Stimulated activated CD4-positive, alpha-beta T cell treated with anti-CD3 and anti-CD28 coated beads, Interleukin-12 subunit alpha, Interleukin-12 subunit beta, amount 100 ng/mL, for 24 hours (primary cell): Measurements from ENCODE around the gene BCAS3.

ENCODE experiments used
- DNase-seq, 2 experiments: peaks; one replicate each; pipeline ENCODE4 v3.0.0-alpha.2; 2020; ENCODE audit warnings: low read depth in 2 of 2

The BCAS3 gene

DNA sequence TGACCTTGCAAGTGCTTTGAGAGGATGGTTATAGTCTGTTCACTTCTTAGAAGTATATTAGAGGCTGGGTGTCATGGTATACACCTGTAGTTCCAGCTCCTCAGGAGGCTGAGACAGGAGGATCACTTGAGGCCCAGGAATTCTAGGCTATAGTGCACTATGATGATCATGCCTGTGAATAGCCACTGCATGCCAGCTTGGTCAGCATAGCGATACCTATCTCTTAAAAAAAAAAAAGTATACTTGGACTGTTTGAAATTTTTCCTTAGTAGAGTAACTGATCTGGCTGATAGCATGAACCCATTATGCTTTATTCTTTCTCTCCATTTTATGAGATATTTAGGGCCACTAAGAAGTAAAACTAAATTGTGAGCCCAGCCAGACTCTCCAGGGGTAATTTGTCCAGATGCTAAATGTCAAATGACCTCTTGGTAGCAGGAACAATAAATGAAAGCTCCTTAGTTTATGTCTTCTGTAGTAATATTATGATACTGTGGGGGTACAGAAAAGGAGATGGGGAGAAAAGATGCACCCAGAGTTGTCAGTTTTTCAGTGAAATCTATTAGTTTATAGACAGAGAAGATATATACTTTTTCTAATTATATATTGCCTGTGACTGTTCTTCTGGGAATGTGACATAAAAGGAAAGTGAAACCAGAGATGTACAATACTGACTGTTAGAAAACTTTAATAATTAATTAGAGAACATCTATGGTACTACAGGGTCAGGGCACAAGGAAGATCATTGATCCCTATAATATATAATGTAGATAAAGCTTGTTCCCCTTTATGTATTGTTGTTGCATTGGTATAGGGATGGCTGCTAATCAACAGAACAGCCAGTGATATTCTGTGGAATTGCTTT, 386.7 kb downstream of the BCAS3 start:
- DNase-seq: no peak

DNA sequence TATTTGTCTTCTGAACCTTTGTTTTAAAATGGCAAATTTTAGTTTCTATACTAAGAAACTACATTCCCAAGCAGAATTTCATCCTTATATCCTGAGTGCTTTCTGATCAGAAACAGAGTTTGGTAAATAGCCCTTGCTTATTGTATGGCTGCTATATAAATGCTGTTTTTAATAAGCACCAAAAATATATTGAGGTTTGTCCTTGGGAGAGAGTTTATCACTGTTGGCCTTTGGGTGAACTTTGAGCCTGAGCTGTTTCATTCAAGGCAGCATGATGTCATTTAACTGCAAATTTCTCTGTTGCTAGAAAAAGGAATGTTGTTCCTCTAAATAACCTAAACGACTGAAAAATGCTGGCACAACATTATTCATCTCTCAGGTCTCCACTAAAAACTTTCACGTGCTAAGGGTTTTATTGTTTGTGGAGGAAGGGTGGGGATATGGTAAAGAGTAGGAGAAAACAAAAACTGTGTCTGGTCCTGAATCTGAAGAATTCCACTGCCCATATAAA, 387.7 kb downstream of the BCAS3 start:
- no peak for DNase-seq

- DNase-seq: no peak
These were observed 388.4 kb downstream of the BCAS3 start for GRCh38 chr17:61066062-61066461.

GRCh38 chr17:61070649-61071048, 393.0 kb downstream of the BCAS3 start:
- DNase-seq: no peak

- DNase-seq: no peak
These were observed 395.0 kb downstream of the BCAS3 start for GRCh38 chr17:61072648-61073047.

DNA sequence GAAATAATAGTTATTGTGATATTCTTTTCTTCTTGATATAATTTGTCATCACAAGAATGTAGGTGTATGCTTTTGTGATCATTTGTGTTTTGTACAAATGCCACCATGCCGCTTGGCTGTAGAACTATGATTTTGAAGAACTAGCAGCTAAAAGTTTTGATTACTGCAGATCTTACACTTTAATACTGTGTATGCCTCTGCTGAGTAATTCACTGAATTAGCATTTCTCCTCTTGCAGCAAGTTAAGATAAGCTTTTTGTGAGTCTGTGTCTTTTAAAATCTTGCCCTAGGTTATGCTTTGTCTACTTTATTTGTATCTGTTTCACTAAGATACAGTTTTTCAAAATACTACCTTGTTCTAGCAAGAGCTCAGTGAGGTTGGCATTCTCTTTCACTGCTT, 395.5 kb downstream of the BCAS3 start:
- no peak for DNase-seq

DNA sequence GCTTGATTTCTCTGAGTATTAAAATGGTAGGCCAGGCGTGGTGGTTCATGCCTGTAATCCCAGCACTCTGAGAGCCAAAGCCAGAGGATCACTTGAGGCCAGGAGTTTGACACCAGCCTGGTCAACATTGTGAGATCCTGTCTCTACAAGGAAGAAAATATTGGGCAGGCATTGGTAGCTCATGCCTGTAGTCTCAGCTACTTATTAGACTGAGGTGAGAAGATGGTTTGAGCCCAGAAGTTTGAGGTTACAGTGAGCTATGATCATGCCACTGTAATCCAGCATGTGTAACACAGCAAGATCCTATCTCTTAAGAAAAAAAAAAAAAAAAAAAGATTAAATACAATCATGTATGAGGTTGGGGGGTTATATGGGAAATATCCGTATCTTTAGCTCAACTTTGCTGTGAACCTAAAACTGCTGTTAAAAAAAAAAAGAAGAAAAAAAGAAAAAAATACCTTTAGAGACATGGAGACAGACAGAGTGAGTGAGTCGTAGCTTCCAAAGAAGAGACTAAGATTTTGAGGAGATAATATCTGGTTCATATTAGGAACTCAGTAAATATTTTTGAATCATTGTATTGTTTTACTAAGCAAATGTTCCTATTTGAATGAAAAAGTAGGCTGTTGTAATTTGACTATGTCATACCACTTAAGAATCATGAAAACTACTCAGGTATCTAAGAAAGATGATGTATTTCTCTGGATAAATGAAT, 396.3 kb downstream of the BCAS3 start:
- DNase-seq: no peak

GRCh38 chr17:61075988-61076387, 398.3 kb downstream of the BCAS3 start:
- no peak for DNase-seq

DNA sequence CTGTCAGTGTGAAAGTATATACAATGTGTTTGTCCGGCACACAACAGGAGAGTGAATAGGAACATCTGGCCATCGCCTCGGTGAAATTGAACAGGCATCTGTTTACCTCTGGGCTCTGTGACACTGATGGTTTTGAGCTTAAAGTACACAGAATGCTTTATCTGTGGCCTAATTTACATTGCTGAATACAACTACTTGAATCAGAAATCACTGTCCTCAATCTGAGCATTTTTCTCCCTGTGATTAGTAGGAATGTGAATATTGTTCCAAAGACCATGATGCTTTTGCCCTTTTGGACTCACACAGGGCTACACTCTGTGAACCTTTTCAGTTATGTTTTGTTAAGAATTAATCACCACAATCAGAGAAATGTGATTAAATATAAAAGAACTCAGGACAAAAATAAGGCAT, 399.0 kb downstream of the BCAS3 start:
- no peak for DNase-seq

DNA sequence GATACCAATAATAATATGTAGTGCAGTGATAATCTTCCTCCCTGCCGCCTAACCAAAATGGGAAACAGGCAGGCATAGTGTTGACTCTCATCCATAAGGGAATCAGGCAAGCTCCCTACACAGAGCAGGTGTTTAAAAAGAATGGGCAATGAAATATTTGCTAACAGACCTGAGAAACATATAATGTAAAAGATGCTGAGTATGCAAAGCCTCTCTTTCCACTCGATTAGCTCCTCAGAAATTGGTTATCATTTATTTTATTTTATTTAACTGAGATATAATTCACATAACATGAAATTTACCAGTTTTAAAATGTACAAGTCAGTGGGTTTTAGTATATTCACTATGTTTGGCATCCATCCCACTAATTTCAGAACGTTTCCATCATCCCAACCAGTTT, 404.3 kb downstream of the BCAS3 start:
- DNase-seq: no peak

DNA sequence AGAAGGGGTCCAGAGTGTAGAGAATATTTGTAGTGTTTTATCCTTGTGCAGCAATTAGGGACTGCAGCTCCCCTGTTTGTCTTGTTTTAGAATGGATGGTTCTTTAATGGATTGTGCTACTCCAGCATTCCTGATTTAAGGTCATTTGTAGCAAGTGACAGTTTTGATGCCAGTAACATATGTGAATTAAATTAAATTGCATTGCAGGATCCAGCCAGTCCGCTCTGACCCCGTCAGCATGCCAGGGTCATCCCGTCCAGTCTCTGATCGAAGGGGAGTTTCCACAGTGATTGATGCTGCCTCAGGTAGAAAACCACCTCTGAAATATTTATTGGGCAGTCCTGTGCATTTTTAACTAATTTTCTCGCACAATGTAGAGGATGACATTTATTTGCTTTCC, 406.6 kb downstream of the BCAS3 start:
- DNase-seq: no peak

GRCh38 chr17:61087024-61087423, 409.4 kb downstream of the BCAS3 start:
- no peak for DNase-seq

DNA sequence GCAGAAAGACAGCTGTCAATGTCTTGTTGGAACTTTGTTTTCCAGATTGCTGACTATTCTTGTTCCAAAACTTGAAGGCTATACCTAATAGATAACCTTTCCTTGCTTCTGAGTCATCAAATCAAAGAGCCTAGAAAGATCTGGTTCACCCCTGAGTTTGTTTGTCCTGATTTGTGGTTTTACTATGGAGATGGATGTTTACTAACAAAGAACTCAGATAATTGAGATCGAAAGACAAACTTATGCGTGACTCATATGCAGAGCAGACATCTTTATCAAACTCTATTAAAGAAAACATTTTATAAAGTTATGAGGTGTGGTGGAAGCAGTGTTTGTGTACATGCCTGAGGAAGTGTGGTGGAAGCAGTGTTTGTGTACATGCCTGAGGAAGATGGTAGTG, 410.9 kb downstream of the BCAS3 start:
- no peak for DNase-seq

GRCh38 chr17:61091096-61091495, 413.4 kb downstream of the BCAS3 start:
- DNase-seq: no peak

DNA sequence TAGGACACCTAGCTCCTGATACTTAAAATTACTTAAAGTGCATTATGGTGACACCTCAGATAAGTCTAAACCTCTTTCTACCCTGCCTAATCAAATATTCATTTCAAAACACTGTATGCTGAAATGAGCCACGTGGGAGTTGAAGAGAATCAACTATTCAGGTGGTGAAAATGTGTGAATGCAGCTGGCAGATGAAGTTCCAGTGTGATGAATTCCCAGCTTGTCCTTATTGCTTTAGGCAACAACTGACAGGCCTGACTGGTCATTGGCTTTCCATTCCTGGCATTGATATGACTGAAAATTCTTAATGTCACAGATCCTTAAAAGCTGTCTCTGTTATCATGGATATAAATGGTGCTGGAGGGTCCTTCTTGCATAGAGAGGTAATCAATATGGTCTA, 420.1 kb downstream of the BCAS3 start:
- DNase-seq: no peak

DNA sequence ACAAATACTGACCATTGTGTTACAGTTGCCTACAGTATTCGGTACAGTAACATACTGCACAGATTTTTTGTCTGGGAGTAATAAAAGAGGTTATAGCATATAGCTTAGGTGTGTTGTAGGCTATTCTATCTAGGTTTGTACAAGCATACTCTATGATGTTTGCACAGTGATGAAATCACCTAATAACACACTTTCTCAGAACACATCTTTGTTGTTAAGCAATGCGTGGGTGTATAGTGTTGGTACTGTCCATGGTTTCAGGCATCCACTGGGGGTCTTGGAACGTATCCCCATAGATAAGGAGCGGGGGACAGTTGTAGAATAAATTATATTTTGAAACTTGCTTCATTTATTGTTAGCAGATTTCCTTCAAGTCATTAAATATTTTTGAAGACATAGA, 428.7 kb downstream of the BCAS3 start:
- DNase-seq: no peak

GRCh38 chr17:61116577-61116976, 438.9 kb downstream of the BCAS3 start:
- no peak for DNase-seq

DNA sequence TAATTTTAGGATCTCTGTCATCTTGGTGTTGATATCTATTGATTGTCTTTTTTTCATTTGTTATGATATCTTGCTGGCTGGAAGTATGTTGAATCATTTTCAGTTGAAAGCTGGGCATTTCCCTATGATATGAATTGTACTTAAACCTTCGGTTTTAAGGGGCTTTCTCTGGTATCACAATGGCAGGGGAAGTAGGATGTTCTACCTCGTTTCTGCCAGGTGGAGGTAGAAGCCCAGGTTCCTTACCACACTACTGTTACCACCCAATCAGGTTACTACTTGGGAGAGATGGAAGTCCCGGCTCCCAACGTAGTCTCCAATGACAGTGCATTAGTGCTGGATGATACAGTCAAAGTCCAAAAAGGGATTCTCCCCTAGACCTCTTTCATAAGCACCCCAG, 440.3 kb downstream of the BCAS3 start:
- no peak for DNase-seq

DNA sequence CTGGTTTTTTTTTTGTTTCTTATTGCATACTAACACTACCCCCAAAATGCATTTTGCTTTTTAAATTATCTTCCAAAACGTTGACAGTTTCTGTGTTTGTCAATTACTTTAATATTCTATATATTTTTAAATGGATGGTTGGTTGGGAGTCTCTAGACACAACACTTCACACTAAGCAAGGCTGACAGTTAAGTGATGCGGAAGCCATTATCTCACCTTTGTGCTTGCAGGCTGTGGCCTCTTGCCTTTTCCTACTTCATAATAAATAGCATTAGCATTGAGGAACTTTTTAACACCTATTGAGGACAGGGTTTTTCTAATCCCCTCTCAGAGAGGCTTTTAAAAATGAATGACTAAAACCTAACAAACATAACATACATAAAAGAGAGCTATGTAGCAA, 441.2 kb downstream of the BCAS3 start:
- DNase-seq: no peak

- DNase-seq: no peak
These were observed 444.8 kb downstream of the BCAS3 start for GRCh38 chr17:61122326-61122913.

DNA sequence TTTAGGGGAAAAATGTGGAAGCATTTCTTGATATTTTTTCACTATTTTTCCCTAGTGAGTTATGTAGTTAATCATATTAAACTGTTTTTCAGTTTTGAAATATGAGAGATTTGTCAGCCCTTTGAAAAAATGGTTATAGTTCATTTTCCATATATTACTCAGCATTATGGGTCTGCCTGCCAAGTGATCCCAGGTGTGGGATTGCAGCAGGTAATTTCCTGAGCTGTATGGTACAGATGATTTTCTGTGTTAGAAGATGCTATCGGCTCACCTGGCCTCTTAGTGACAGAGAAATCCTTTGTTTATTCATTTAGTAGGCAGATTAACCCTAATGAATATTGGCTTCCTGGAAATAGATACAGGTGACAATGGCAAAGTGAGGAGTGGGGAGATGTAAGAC, 446.9 kb downstream of the BCAS3 start:
- no peak for DNase-seq

- DNase-seq: no peak
These were observed 449.0 kb downstream of the BCAS3 start for GRCh38 chr17:61126473-61127249.
